Heart left ventricle (tissue), 16 donors: Measurements from ENCODE around the gene LARP4. TPM values are rescaled to one million over a fixed set of nuclear protein-coding genes. Genes with fewer than 3 reads are reported as not detected.

ENCODE experiments used
- ATAC-seq, 4 donors: fragments of 200-7000 bp; cut with Tn5 transposase; one replicate each; pipeline ENCODE4 v1.9.1; 2020 to 2022; ENCODE audit warnings: moderate library complexity in 4 of 4, mild to moderate bottlenecking in 3 of 4, moderate number of reproducible peaks in 1 of 4
- DNase-seq, 5 donors: peaks; one replicate each; pipeline ENCODE4 v3.0.0-alpha.2; 2020
- H3K27ac ChIP-seq, 12 donors: fragments of 200-600 bp; sonication (generic) in 4 of 12; one replicate each; pipeline versions ENCODE4 v1.5.0 to v1.8.0; 2016 to 2022; ENCODE audit warnings: mild to moderate bottlenecking in 2 of 12
- H3K27me3 ChIP-seq, 9 donors: fragments of 200-600 bp; sonication (generic) in 2 of 9; one replicate each; pipeline versions ENCODE4 v1.5.1 to v1.8.0; 2016 to 2022; ENCODE audit warnings: mild to moderate bottlenecking in 3 of 9
- H3K36me3 ChIP-seq, 9 donors: fragments of 200-600 bp; sonication (generic) in 2 of 9; one replicate each; pipeline versions ENCODE4 v1.5.0 to v1.8.0; 2018 to 2022; ENCODE audit warnings: mild to moderate bottlenecking in 2 of 9
- H3K4me1 ChIP-seq, 12 donors: fragments of 200-600 bp; sonication (generic) in 4 of 12; one replicate each; pipeline versions ENCODE4 v1.5.0 to v1.8.0; 2016 to 2022; ENCODE audit warnings: mild to moderate bottlenecking in 3 of 12
- H3K4me3 ChIP-seq, 12 donors: fragments of 200-600 bp; sonication (generic) in 4 of 12; one replicate each; pipeline versions ENCODE4 v1.5.0 to v1.8.0; 2017 to 2022; ENCODE audit warnings: mild to moderate bottlenecking in 9 of 12, moderate library complexity in 4 of 12
- H3K9me3 ChIP-seq, 12 donors: fragments of 200-600 bp; sonication (generic) in 4 of 12; one replicate each; pipeline versions ENCODE4 v1.5.0 to v1.8.0; 2016 to 2022; ENCODE audit warnings: mild to moderate bottlenecking in 1 of 12
- CTCF ChIP-seq, 12 donors: fragments of 200-600 bp; sonication (generic) in 4 of 12; IDR thresholded peaks; one replicate each; pipeline versions ENCODE4 v1.5.0 to v1.8.0; 2018 to 2022; ENCODE audit warnings: antibody characterized with exemption in 12 of 12, mild to moderate bottlenecking in 5 of 12
- POLR2A ChIP-seq, 2 donors: fragments of 450-650 bp; IDR thresholded peaks; one replicate each; pipeline ENCODE4 v1.6.1; 2017; ENCODE audit warnings: antibody characterized with exemption in 2 of 2, mild to moderate bottlenecking in 2 of 2, moderate library complexity in 2 of 2
- WGBS, 4 donors: extraction: QIAGEN DNeasy Blood & Tissue Kit in 2 of 4; methylation state at CpG; one replicate each; pipeline versions ENCODE4 v1.1.5 to v1.1.7; 2013 to 2018; 5-methylcytosine and 5-hydroxymethylcytosine counted together
- intact Hi-C, 10 donors: fragments of 100-400 bp; cut with DNase I; formaldehyde crosslinking; loops; one replicate each; pipeline versions ENCODE4 v1.11.1 to v1.14.2; 2022
- polyA plus RNA-seq, 2 donors: library from polyadenylated mRNA; stranded (reverse); fragments of 200-250 nt; gene quantifications; one replicate each; pipeline ENCODE4 v1.2.3, GENCODE V29; 2013
- total RNA-seq, 9 donors: library from RNA; depleted of rRNA in 2 of 9; stranded (reverse); fragments of >200 nt in 2 of 9; fragmentation: NEBNext Ultra II Directional in 3 of 9; extraction: Animal tissue kit (Norgen Biotek cat#: 25700) in 3 of 9; gene quantifications; one replicate each; pipeline versions ENCODE4 v1.1.0 to v1.2.4, GENCODE V29; 2016 to 2023
- donor health status: ischemic (EF 13 %, LVEDD 7.1; RV severe dilation, severe dysfunction).
- donor health status: healthy with polysubstance abuse.
- donor health status: DM: no; HTN: yes; CAD: no.
- donor health status: DM: no; HTN: no; CAD: no.
- donor health status: ischemic (EF 25% LVEDD 6.9; RV normal size, moderate dysfunction).
- donor health status: ischemic (EF 25% LVEDD 5.7; RV mildly dilated, moderate dysfunction).
- donor health status: healthy.
- donor health status: DM: yes; HTN: yes; CAD: no.
- donor health status: ischemic (EF 35%, LVEDD 5.7; RV mildly dilated, moderate dysfunction).
- donor health status: nonischemic (EF 11% LVEDD 7.7; RV severe dilation, severe dysfunction).
- donor health status: DM: yes; HTN: yes; CAD: no.
- donor health status: PGD.
- donor health status: ischemic (EF 29% LVEDD 5.4; RV normal size, mild dysfunction).
- donor health status: nonischemic (EF 23%, LVEDD 6.1; RV moderate dilation, normal function).

The LARP4 gene
- total and polyA plus RNA-seq, 11 donors = 10.3 to 77.1 (median 50.9) TPM

- Histone ChIP-seq H3K4me3 (no peak overlapping the region), H3K9me3 (no peaks in the 10 kb centered on the region), H3K27ac (no peak overlapping the region), H3K4me1 (no peaks in the 10 kb centered on the region), H3K36me3 (peaks cover 3 to 92% (median 63%) of the 10 kb centered on the region in 9 donors), H3K27me3 (no peaks in the 10 kb centered on the region)
- DNase-seq = no peak
- intact Hi-C loops = no loop called here
- ATAC-seq = no peak
- TF ChIP-seq CTCF (IDR thresholded peaks at IDR 0.05) = no peak
- TF ChIP-seq POLR2A (IDR thresholded peaks at IDR 0.05) = no peak
Observed at GRCh38 chr12:50458606-50459005, 57.9 kb downstream of the LARP4 start.

- H3K27ac ChIP-seq = no peak overlapping the region
- no peak for DNase-seq
- 95 to 97% (median 96%) methylated on average over 3 of the region's 3 CpGs for WGBS, 4 donors
- H3K4me1 ChIP-seq = no peaks in the 10 kb centered on the region
- intact Hi-C loops = no loop called here
- H3K9me3 ChIP-seq = no peaks in the 10 kb centered on the region
- H3K36me3 ChIP-seq = peaks cover 2 to 99% (median 96%) of the 10 kb centered on the region in 9 donors
- no peaks in the 10 kb centered on the region for H3K27me3 ChIP-seq
- H3K4me3 ChIP-seq = no peak overlapping the region
- TF ChIP-seq POLR2A (IDR thresholded peaks at IDR 0.05) (no peak), CTCF (IDR thresholded peaks at IDR 0.05) (no peak)
- no peak for ATAC-seq
Observed at GRCh38 chr12:50467439-50467838, 66.8 kb downstream of the LARP4 start.

DNA sequence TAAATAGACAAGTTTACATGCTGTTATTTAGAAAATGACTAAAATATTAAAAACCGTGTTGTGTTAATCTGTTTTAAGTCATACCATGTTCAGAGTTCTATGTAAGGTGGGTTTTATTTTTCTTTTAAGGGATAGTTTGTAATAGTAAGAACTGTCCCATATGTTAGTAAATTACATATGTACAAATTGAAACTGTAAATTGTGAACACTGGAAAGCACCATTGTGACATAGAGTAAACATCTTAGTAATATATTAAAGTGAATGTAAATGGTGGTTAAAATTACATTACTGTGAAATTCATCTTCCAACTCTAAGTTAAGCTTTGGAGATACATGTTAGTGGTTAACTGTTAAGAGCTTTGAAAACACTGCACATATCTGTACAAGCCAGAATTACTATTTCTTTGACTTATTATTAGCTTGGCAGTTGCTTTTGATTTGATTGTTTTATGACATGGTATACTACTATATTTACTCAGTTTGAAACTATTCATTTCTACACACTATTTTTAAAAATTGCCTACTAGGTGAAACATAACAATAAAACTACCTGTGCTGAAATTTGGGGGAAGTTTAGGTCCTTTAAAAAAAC, 76.7 kb downstream of the LARP4 start:
- no peak overlapping the region for H3K4me3 ChIP-seq
- H3K9me3 ChIP-seq = no peaks in the 10 kb centered on the region
- intact Hi-C loops = no loop called here
- H3K27me3 ChIP-seq = no peaks in the 10 kb centered on the region
- H3K27ac ChIP-seq = no peak overlapping the region
- WGBS, 4 donors = 89 to 95% (median 92%) methylated on average over 1 of the region's 1 CpG
- TF ChIP-seq CTCF (IDR thresholded peaks at IDR 0.05) (no peak), POLR2A (IDR thresholded peaks at IDR 0.05) (no peak)
- DNase-seq = no peak
- no peaks in the 10 kb centered on the region for H3K4me1 ChIP-seq
- peaks cover 2 to 77% (median 64%) of the 10 kb centered on the region in 9 donors for H3K36me3 ChIP-seq
- no peak for ATAC-seq

- DNase-seq = no peak
- Histone ChIP-seq H3K4me3 (no peak overlapping the region), H3K4me1 (no peaks in the 10 kb centered on the region), H3K9me3 (no peaks in the 10 kb centered on the region), H3K27me3 (no peaks in the 10 kb centered on the region), H3K36me3 (peaks cover 0 to 26% (median 13%) of the 10 kb centered on the region in 9 donors), H3K27ac (no peak overlapping the region)
- intact Hi-C loops = no loop called here
- TF ChIP-seq CTCF (IDR thresholded peaks at IDR 0.05) (no peak), POLR2A (IDR thresholded peaks at IDR 0.05) (no peak)
- 93 to 97% (median 94%) methylated on average over 4 of the region's 4 CpGs for WGBS, 4 donors
- no peak for ATAC-seq
Observed at GRCh38 chr12:50482571-50482970, 81.9 kb downstream of the LARP4 start.
